ENCODE measurements around the gene MRPS7. TPM values are rescaled to one million over a fixed set of nuclear protein-coding genes. Genes with fewer than 3 reads are reported as not detected.

MRPS7 gene
- polyA plus RNA-seq, 3 donors: 26.7 to 122 (median 101) TPM

DNA sequence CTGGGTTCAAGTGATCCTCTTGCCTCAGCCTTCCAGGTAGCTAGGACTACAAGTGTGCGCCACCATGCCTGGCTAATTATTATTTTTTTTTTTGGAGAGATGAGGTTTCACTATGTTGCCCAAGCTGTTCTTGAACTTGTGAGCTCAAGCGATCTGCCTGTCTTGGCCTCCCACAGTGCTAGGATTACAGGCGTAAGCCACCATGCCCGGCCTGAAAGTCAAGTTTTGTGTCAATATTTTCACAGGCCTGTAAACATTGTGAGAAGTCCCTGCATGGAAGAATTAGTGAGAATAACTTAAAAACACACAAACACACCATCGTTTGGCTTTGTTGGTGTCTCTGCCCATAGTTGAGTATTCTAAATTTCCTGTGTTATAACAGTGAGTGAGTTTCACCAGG lies 34.0 kb upstream of the MRPS7 start:
- H3K4me3 ChIP-seq (replicated peaks in 1 of 3; ENCODE audit: low read depth in 2 of 3, low read length in 3 of 3): peak overlapping the region in 1 of 3 experiments; percentile 72
- peak overlapping the region; percentile 87 to 92 for H3K27ac ChIP-seq (ENCODE audit: low read depth in 1 of 2, low read length in 2 of 2)
- peaks cover 21% of the 10 kb centered on the region for H3K79me2 ChIP-seq (ENCODE audit: insufficient read depth, low read length)
- intact Hi-C loops (cut with micrococcal nuclease): no loop called here
- H3K9me3 ChIP-seq (replicated peaks in 1 of 2; ENCODE audit: control insufficient read depth in 1 of 2, insufficient read depth in 1 of 2, low read length in 2 of 2): no peaks in the 10 kb centered on the region
- H3K36me3 Mint-ChIP-seq: peaks cover 56 to 74% of the 10 kb centered on the region in 2 donors
- H2AFZ ChIP-seq (ENCODE audit: insufficient read depth, low read depth, low read length, poor library complexity, severe bottlenecking): no peak overlapping the region
- H3K9me3 Mint-ChIP-seq: no peaks in the 10 kb centered on the region
- no peaks in the 10 kb centered on the region for H4K20me1 ChIP-seq (ENCODE audit: insufficient read depth, low read length)
- WGBS (ENCODE audit: insufficient coverage): no CpG with 5 or more reads among the region's 5 CpGs
- H3K27ac Mint-ChIP-seq: peak overlapping the region; percentile 85 to 94 (median 88)
- no peak for TF ChIP-seq CTCF (IDR thresholded peaks at IDR 0.05)
- H3K4me3 Mint-ChIP-seq: peak overlapping the region; percentile 67 to 85
- H3K4me1 ChIP-seq (ENCODE audit: control insufficient read depth in 1 of 2, insufficient read depth in 2 of 2, low read length in 2 of 2): peaks cover 35 to 37% of the 10 kb centered on the region in 2 donors
- H3K36me3 ChIP-seq (replicated peaks in 1 of 2; ENCODE audit: control insufficient read depth in 1 of 2, insufficient read depth in 2 of 2, low read length in 2 of 2): peaks cover 54 to 60% of the 10 kb centered on the region in 2 donors
- peaks cover 38% of the 10 kb centered on the region for H3K4me1 Mint-ChIP-seq
- DNase-seq: no peak
- peaks cover 0 to 4% (median 0%) of the 10 kb centered on the region in 3 donors for H3K27me3 Mint-ChIP-seq (ENCODE audit: low read depth in 3 of 3)
- H3K27me3 ChIP-seq (ENCODE audit: control insufficient read depth in 2 of 2, insufficient read depth in 2 of 2, low read length in 2 of 2): no peaks in the 10 kb centered on the region
- peak overlapping the region; percentile 80 for H3K4me2 ChIP-seq (replicated peaks; ENCODE audit: extremely low read depth, low read length, poor library complexity, severe bottlenecking)
- peak overlapping the region; percentile 50 for H3K9ac ChIP-seq (ENCODE audit: insufficient read depth, low read length, poor library complexity, severe bottlenecking)

- Histone ChIP-seq H3K9ac (ENCODE audit: insufficient read depth, low read length, poor library complexity, severe bottlenecking) (peak overlapping the region; percentile 50), H2AFZ (ENCODE audit: insufficient read depth, low read depth, low read length, poor library complexity, severe bottlenecking) (no peak overlapping the region), H3K4me1 (ENCODE audit: control insufficient read depth in 1 of 2, insufficient read depth in 2 of 2, low read length in 2 of 2) (peaks cover 35 to 37% of the 10 kb centered on the region in 2 donors), H4K20me1 (ENCODE audit: insufficient read depth, low read length) (no peaks in the 10 kb centered on the region), H3K9me3 (replicated peaks in 1 of 2; ENCODE audit: control insufficient read depth in 1 of 2, insufficient read depth in 1 of 2, low read length in 2 of 2) (no peaks in the 10 kb centered on the region), H3K36me3 (replicated peaks in 1 of 2; ENCODE audit: control insufficient read depth in 1 of 2, insufficient read depth in 2 of 2, low read length in 2 of 2) (peaks cover 54 to 60% of the 10 kb centered on the region in 2 donors), H3K79me2 (ENCODE audit: insufficient read depth, low read length) (peaks cover 21% of the 10 kb centered on the region), H3K4me3 (replicated peaks in 1 of 3; ENCODE audit: low read depth in 2 of 3, low read length in 3 of 3) (peak overlapping the region in 2 of 3 experiments; percentile 20 to 72), H3K27ac (ENCODE audit: low read depth in 1 of 2, low read length in 2 of 2) (peak overlapping the region; percentile 87 to 92), H3K27me3 (ENCODE audit: control insufficient read depth in 2 of 2, insufficient read depth in 2 of 2, low read length in 2 of 2) (no peaks in the 10 kb centered on the region), H3K4me2 (replicated peaks; ENCODE audit: extremely low read depth, low read length, poor library complexity, severe bottlenecking) (peak overlapping the region; percentile 80)
- intact Hi-C loops (cut with micrococcal nuclease): no loop called here
- DNase-seq: peak; percentile 69 to 92 (median 90)
- 0% methylated on average over 1 of the region's 2 CpGs for WGBS (ENCODE audit: insufficient coverage)
- peak overlapping the region; percentile 67 to 85 for H3K4me3 Mint-ChIP-seq
- H3K27ac Mint-ChIP-seq: peak overlapping the region; percentile 85 to 94 (median 91)
- H3K27me3 Mint-ChIP-seq (ENCODE audit: low read depth in 3 of 3): peaks cover 0 to 4% (median under 1%) of the 10 kb centered on the region in 3 donors
- no peaks in the 10 kb centered on the region for H3K9me3 Mint-ChIP-seq
- no peak for TF ChIP-seq CTCF (IDR thresholded peaks at IDR 0.05)
- H3K36me3 Mint-ChIP-seq: peaks cover 58 to 75% of the 10 kb centered on the region in 2 donors
- peaks cover 38% of the 10 kb centered on the region for H3K4me1 Mint-ChIP-seq
Observed at GRCh38 chr17:75228305-75228704, 33.4 kb upstream of the MRPS7 start.
